Thymus (tissue), 11 donors: ENCODE results near the gene UBE2E2. TPM values are rescaled to one million over a fixed set of nuclear protein-coding genes. Genes with fewer than 3 reads are reported as not detected.

ENCODE experiments used
- DNase-seq, 9 donors: peaks; one replicate each; pipeline ENCODE4 v3.0.0-alpha.2; 2013; ENCODE audit warnings: low spot score in 9 of 9, low read depth in 6 of 9, missing footprints in 1 of 9
- H3K27ac ChIP-seq, 2 donors: one replicate each; pipeline ENCODE4 v1.5.1; 2013; ENCODE audit warnings: control low read depth in 1 of 2, low read depth in 1 of 2, low read length in 1 of 2, mild to moderate bottlenecking in 1 of 2, moderate library complexity in 1 of 2
- H3K27me3 ChIP-seq, 2 donors: one replicate each; pipeline ENCODE4 v1.5.1; 2013; ENCODE audit warnings: low read length in 1 of 2; ENCODE audit not compliant: control insufficient read depth in 2 of 2, insufficient read depth in 1 of 2
- H3K36me3 ChIP-seq, 2 donors: one replicate each; pipeline ENCODE4 v1.5.1; 2013; ENCODE audit warnings: low read length in 1 of 2, mild to moderate bottlenecking in 1 of 2, moderate library complexity in 1 of 2; ENCODE audit not compliant: control insufficient read depth in 2 of 2, insufficient read depth in 2 of 2
- H3K4me1 ChIP-seq, 2 donors: one replicate each; pipeline ENCODE4 v1.5.1; 2013; ENCODE audit warnings: low read length in 2 of 2; ENCODE audit not compliant: control insufficient read depth in 2 of 2, insufficient read depth in 2 of 2
- H3K4me3 ChIP-seq, 2 donors: one replicate each; pipeline ENCODE4 v1.5.1; 2013; ENCODE audit warnings: low read length in 2 of 2, control low read depth in 1 of 2, mild to moderate bottlenecking in 1 of 2
- H3K9me3 ChIP-seq, 2 donors: one replicate each; pipeline ENCODE4 v1.5.1; 2013; ENCODE audit warnings: low read length in 1 of 2, mild to moderate bottlenecking in 1 of 2; ENCODE audit not compliant: control insufficient read depth in 2 of 2, insufficient read depth in 1 of 2
- WGBS: extraction: QIAGEN DNeasy Blood & Tissue Kit; methylation state at CpG from one replicate; pipeline ENCODE4 v1.1.7; 2013; 5-methylcytosine and 5-hydroxymethylcytosine counted together
- polyA plus RNA-seq: library from polyadenylated mRNA; stranded (reverse); fragments of 200-250 nt; gene quantifications from one replicate; pipeline ENCODE4 v1.2.3, GENCODE V29; 2013
- total RNA-seq: library from RNA; stranded (reverse); fragments of 120-200 nt; gene quantifications from one replicate; pipeline ENCODE4 v1.2.4, GENCODE V29; 2013
- donor health status: healthy.

UBE2E2 gene
- total and polyA plus RNA-seq, 2 donors = 32.9 to 35.5 TPM

GRCh38 chr3:23254282-23254681 is 51.2 kb downstream of the UBE2E2 start:
- H3K27me3 ChIP-seq = no peaks in the 10 kb centered on the region
- no peak overlapping the region for H3K27ac ChIP-seq
- WGBS = 100% methylated on average over 2 of the region's 2 CpGs
- DNase-seq = no peak
- no peak overlapping the region for H3K4me3 ChIP-seq
- H3K4me1 ChIP-seq = peaks cover 0 to 6% of the 10 kb centered on the region in 2 donors
- H3K36me3 ChIP-seq = no peaks in the 10 kb centered on the region
- no peaks in the 10 kb centered on the region for H3K9me3 ChIP-seq

- 73% methylated on average over 3 of the region's 3 CpGs for WGBS
- Histone ChIP-seq H3K36me3 (no peaks in the 10 kb centered on the region), H3K27ac (no peak overlapping the region), H3K4me3 (no peak overlapping the region), H3K4me1 (peaks cover 0 to 5% of the 10 kb centered on the region in 2 donors), H3K9me3 (no peaks in the 10 kb centered on the region), H3K27me3 (no peaks in the 10 kb centered on the region)
- no peak for DNase-seq
Measured at GRCh38 chr3:23254835-23255234, 51.7 kb downstream of the UBE2E2 start.

DNA sequence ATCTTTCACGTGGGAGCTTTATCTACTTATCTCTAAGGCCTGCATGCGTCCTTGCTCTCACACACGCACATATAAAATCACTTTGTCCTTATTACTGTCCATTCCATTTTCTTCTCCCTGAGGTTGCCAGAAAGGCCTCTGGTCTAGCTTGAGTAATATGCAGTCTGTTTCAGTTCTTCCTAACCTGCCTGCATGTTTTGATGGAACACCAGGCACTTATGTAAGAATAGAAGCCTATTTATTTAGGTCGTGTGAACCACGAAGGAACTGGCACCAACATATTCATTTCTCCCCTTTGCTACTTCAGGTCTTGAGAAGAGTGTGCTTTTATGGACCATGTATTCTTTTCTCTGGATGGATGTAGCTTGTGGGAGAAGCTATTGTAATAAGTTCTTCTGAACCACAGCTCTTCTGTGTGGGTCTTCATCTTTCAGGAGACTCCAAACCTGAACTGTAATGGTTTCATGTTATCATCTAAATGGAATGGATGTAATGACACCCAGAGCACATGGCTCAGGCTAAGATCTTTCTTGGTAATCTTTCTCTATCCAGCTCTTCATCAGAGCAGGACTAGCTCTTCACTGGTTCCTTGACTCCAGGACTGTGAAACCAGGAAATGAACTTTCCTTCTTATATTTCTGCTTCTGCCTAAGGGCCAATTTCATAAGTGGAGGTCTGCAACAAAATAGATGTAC is 53.8 kb downstream of the UBE2E2 start:
- no peak for DNase-seq
- no peaks in the 10 kb centered on the region for H3K9me3 ChIP-seq
- no peak overlapping the region for H3K4me3 ChIP-seq
- H3K4me1 ChIP-seq = peaks cover 0 to 2% of the 10 kb centered on the region in 2 donors
- 87% methylated on average over 5 of the region's 5 CpGs for WGBS
- no peaks in the 10 kb centered on the region for H3K36me3 ChIP-seq
- H3K27me3 ChIP-seq = no peaks in the 10 kb centered on the region
- no peak overlapping the region for H3K27ac ChIP-seq

GRCh38 chr3:23258110-23258509 is 55.0 kb downstream of the UBE2E2 start:
- no peak overlapping the region for H3K27ac ChIP-seq
- H3K36me3 ChIP-seq = no peaks in the 10 kb centered on the region
- H3K4me1 ChIP-seq = peaks cover 0 to 2% of the 10 kb centered on the region in 2 donors
- H3K27me3 ChIP-seq = no peaks in the 10 kb centered on the region
- H3K4me3 ChIP-seq = no peak overlapping the region
- H3K9me3 ChIP-seq = no peaks in the 10 kb centered on the region
- over 99% methylated on average over 6 of the region's 6 CpGs for WGBS
- DNase-seq = no peak

- no peak overlapping the region for H3K4me3 ChIP-seq
- 50% methylated on average over 2 of the region's 2 CpGs for WGBS
- H3K9me3 ChIP-seq = no peaks in the 10 kb centered on the region
- no peak for DNase-seq
- H3K36me3 ChIP-seq = no peaks in the 10 kb centered on the region
- H3K27me3 ChIP-seq = no peaks in the 10 kb centered on the region
- H3K4me1 ChIP-seq = peaks cover 0 to 2% of the 10 kb centered on the region in 2 donors
- H3K27ac ChIP-seq = no peak overlapping the region
Measured at GRCh38 chr3:23259515-23259914, 56.4 kb downstream of the UBE2E2 start.

- Histone ChIP-seq H3K9me3 (no peaks in the 10 kb centered on the region), H3K27ac (no peak overlapping the region), H3K27me3 (no peaks in the 10 kb centered on the region), H3K4me1 (no peaks in the 10 kb centered on the region), H3K36me3 (no peaks in the 10 kb centered on the region), H3K4me3 (no peak overlapping the region)
- WGBS = 98% methylated on average over 1 of the region's 1 CpG
- no peak for DNase-seq
Measured at GRCh38 chr3:23262766-23263165, 59.6 kb downstream of the UBE2E2 start.

DNA sequence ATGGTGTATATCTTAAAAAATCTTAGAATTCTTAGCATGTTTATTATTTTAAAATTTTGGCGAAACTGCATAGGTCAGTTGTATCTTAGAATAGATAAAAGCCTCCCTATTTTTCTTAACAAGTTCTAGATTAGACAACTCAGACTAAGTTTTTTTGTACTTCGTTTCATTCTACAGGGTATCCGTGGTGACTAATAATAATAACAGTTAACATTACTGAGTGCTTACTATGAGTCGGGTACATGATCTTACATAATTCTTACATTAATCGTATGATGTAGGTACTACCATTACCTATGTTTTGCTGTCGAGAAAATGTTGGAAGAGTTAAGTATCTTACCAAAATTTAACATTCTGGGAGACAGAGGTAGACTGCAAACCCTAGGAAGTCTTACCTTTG is 60.7 kb downstream of the UBE2E2 start:
- no peaks in the 10 kb centered on the region for H3K36me3 ChIP-seq
- no peaks in the 10 kb centered on the region for H3K27me3 ChIP-seq
- no peak overlapping the region for H3K4me3 ChIP-seq
- H3K4me1 ChIP-seq = no peaks in the 10 kb centered on the region
- no peaks in the 10 kb centered on the region for H3K9me3 ChIP-seq
- H3K27ac ChIP-seq = no peak overlapping the region
- DNase-seq = no peak
- 81% methylated on average over 6 of the region's 6 CpGs for WGBS

GRCh38 chr3:23264413-23264812 is 61.3 kb downstream of the UBE2E2 start:
- H3K27ac ChIP-seq = no peak overlapping the region
- H3K9me3 ChIP-seq = no peaks in the 10 kb centered on the region
- H3K4me3 ChIP-seq = no peak overlapping the region
- no peak for DNase-seq
- no peaks in the 10 kb centered on the region for H3K27me3 ChIP-seq
- WGBS = 98% methylated on average over 1 of the region's 1 CpG
- H3K36me3 ChIP-seq = no peaks in the 10 kb centered on the region
- H3K4me1 ChIP-seq = no peaks in the 10 kb centered on the region

DNA sequence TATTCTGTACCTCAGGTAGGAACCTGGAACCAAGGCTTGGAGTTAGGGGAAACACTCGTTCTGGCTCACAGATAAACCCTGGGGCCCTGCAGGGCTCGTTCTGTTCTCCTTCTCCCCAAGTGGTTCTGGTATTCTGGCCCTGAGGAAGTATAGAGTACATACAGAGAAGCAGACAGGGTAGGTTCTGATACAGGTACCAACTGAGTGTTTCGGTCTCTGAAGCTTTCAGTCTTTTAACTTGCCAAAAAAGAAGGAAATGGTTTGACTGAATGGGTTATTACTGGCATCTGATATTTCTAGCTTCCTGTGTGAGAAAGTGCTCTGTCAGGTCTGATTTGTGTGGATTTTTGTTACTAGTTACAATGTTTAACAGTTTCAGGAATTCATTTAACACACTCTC is 67.3 kb downstream of the UBE2E2 start:
- whole genome bisulfite sequencing = 84% methylated on average over 3 of the region's 3 CpGs
- Histone ChIP-seq H3K27me3 (no peaks in the 10 kb centered on the region), H3K9me3 (peaks cover 0 to 12% of the 10 kb centered on the region in 2 donors), H3K4me1 (no peaks in the 10 kb centered on the region), H3K36me3 (peaks cover 0 to 3% of the 10 kb centered on the region in 2 donors), H3K4me3 (no peak overlapping the region), H3K27ac (no peak overlapping the region)
- no peak for DNase-seq
